Testis (tissue), 3 donors: Measurements from ENCODE around the gene CAMTA1. TPM values are rescaled to one million over a fixed set of nuclear protein-coding genes. Genes with fewer than 3 reads are reported as not detected.

Source experiments
- DNase-seq: peaks from one replicate; pipeline ENCODE4 v3.0.0-alpha.2; 2019
- H3K27ac ChIP-seq, 2 donors: fragments of 200-600 bp; sonication (generic); one replicate each; pipeline ENCODE4 v1.5.1; 2019
- H3K27me3 ChIP-seq: fragments of 200-600 bp; sonication (generic); one replicate; pipeline ENCODE4 v1.5.1; 2019
- H3K36me3 ChIP-seq: fragments of 200-600 bp; sonication (generic); one replicate; pipeline ENCODE4 v1.5.1; 2017; ENCODE audit warnings: low read depth; ENCODE audit errors: missing control alignments
- H3K4me1 ChIP-seq: fragments of 200-600 bp; sonication (generic); one replicate; pipeline ENCODE4 v1.5.1; 2019
- H3K4me3 ChIP-seq, 2 donors: fragments of 200-600 bp; sonication (generic); one replicate each; pipeline ENCODE4 v1.5.1; 2017 to 2019
- H3K9me3 ChIP-seq: fragments of 200-600 bp; sonication (generic); one replicate; pipeline ENCODE4 v1.5.1; 2017
- POLR2A ChIP-seq: fragments of 450-650 bp; IDR thresholded peaks from one replicate; pipeline ENCODE4 v1.6.1; 2017; ENCODE audit warnings: antibody characterized with exemption, mild to moderate bottlenecking, moderate library complexity
- WGBS, 2 donors: methylation state at CpG; one replicate each; pipeline ENCODE4 v1.1.5; 2018; 5-methylcytosine and 5-hydroxymethylcytosine counted together
- intact Hi-C: fragments of 100-400 bp; cut with DNase I; formaldehyde crosslinking; loops from one replicate; pipeline ENCODE4 v1.15.1; 2023; ENCODE audit warnings: low total_unique reads
- polyA plus RNA-seq: library from polyadenylated mRNA; stranded (reverse); fragments of 350-450 nt; fragmentation: Illumina TruSeq; extraction: RNeasy Lipid Tissue Mini Kit (QIAGEN cat#74804); gene quantifications from one replicate; pipeline ENCODE4 v1.2.3, GENCODE V29; 2014; ENCODE audit warnings: low read depth, low replicate concordance; ENCODE audit not compliant: insufficient read depth
- total RNA-seq, 2 donors: library from RNA; depleted of rRNA; stranded (reverse); fragments of >200 nt; gene quantifications; one replicate each; pipeline ENCODE4 v1.2.3, GENCODE V29; 2016
- TF ChIP-seq, protein P1 (sequence below), 3 experiments: fragments of 450-650 bp in 2 of 3; fragments of 200-600 bp in 1 of 3; sonication (generic) in 1 of 3; IDR thresholded peaks; one replicate each; pipeline ENCODE4 v1.5.1; 2016 to 2019; ENCODE audit warnings: antibody characterized with exemption in 3 of 3, mild to moderate bottlenecking in 2 of 3, moderate library complexity in 1 of 3

Gene CAMTA1
- total and polyA plus RNA-seq, 3 donors from 2014 or later = 116 to 158 (median 119) TPM

DNA sequence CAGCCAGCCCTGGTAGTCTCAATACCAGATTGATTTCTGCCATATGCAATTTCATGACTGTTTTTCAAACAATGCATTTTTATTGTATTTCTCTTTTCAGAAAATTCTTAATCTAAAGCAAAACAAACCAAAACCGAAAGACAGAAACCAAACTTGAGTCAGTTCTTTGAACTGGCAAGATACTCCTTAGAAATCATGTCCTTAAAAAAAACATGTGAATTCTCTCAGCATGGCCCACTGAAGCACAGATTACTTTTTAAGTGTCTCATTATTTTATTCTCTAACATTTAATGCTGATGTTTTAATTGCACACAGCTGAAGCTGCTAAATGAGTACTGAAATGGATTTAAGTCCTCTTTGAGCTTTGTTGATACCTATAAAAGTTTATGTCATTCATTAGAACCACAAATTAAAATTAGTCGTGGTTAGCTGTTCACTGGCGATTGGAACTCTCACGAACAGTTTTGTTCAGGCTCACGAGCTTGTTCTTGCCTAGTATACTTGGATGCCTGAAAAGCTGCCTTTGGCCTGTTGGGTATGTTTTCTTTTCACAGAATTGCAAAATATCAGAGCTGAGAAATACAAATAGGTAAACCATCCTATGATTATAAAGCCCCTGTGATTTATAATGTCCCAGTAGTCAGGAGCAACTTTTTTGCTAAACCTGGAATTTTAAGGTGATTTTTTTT lies 87.5 kb downstream of the CAMTA1 start:
- intact Hi-C loops = no loop called here
- Histone ChIP-seq H3K9me3 (no peaks in the 10 kb centered on the region), H3K27me3 (no peaks in the 10 kb centered on the region), H3K4me1 (no peaks in the 10 kb centered on the region), H3K4me3 (no peak overlapping the region), H3K27ac (no peak overlapping the region), H3K36me3 (no peaks in the 10 kb centered on the region)
- TF ChIP-seq POLR2A = no peak
- TF ChIP-seq, protein P1, sequence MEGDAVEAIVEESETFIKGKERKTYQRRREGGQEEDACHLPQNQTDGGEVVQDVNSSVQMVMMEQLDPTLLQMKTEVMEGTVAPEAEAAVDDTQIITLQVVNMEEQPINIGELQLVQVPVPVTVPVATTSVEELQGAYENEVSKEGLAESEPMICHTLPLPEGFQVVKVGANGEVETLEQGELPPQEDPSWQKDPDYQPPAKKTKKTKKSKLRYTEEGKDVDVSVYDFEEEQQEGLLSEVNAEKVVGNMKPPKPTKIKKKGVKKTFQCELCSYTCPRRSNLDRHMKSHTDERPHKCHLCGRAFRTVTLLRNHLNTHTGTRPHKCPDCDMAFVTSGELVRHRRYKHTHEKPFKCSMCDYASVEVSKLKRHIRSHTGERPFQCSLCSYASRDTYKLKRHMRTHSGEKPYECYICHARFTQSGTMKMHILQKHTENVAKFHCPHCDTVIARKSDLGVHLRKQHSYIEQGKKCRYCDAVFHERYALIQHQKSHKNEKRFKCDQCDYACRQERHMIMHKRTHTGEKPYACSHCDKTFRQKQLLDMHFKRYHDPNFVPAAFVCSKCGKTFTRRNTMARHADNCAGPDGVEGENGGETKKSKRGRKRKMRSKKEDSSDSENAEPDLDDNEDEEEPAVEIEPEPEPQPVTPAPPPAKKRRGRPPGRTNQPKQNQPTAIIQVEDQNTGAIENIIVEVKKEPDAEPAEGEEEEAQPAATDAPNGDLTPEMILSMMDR (IDR thresholded peaks at IDR 0.05) = no peak
- no peak for DNase-seq
- 94 to 95% methylated on average over 5 of the region's 5 CpGs for WGBS, 2 donors

DNA sequence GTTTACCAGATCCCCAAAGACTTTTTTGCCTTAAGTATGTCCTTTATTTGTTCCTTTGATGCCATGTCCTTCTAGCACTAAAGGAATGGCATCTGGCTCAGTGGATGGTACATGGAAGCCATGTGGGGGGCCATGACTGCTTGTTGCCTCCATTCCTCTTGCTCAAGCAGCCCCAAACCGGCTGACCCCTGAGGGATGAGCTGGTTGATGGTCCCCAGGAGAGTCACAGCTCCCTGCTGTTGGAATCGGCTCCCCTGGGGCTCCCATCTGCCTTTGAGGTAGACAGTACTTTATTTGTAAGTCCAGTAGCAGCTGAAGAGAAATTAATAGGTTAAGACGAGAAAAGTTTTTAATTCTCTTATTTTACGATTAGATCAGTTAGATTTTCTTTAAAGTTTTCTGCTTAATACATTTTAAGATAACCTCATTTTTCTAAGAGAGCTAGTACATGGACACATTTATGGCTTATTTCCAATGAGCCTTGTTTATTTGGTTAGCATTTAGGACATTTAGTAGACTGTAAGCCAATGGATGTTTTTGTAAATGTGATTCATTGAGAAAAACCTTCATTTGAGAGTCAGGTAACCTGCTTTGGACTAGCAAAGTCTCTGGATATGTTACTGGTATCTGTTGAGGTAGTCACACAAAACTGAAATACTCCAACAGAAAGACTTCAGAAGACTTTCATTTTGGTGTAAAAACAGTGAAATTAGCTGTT lies 88.2 kb downstream of the CAMTA1 start:
- Histone ChIP-seq H3K36me3 (no peaks in the 10 kb centered on the region), H3K4me1 (no peaks in the 10 kb centered on the region), H3K27me3 (no peaks in the 10 kb centered on the region), H3K4me3 (no peak overlapping the region), H3K27ac (no peak overlapping the region), H3K9me3 (no peaks in the 10 kb centered on the region)
- intact Hi-C loops = no loop called here
- TF ChIP-seq POLR2A = no peak
- TF ChIP-seq, protein P1 (IDR thresholded peaks at IDR 0.05) = no peak
- DNase-seq = no peak
- WGBS, 2 donors = 80 to 93% methylated on average over 4 of the region's 4 CpGs

DNA sequence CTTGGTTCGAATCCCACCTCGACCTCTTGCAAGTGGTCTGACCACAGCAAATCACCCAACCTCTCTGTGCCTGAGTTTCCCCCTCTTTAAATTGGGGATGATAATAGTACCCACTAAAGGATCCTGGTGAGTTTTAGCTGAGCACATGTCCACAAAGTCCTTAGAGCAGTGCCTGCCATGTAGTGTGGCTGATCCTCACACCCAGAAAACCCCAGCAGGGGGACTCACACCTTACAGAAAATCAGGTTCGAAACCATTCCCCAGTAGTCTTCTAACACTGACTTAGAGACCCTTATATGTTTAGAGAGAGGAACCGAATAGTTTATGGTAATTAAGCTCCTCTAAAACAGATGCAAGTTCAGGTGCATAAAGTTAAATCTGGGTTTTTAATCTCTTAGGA lies 89.0 kb downstream of the CAMTA1 start:
- no peak for DNase-seq
- intact Hi-C loops = no loop called here
- Histone ChIP-seq H3K4me3 (no peak overlapping the region), H3K36me3 (no peaks in the 10 kb centered on the region), H3K4me1 (no peaks in the 10 kb centered on the region), H3K27me3 (no peaks in the 10 kb centered on the region), H3K27ac (no peak overlapping the region), H3K9me3 (no peaks in the 10 kb centered on the region)
- no peak for TF ChIP-seq POLR2A
- TF ChIP-seq, protein P1 (IDR thresholded peaks at IDR 0.05) = no peak
- WGBS, 2 donors = 91 to 93% methylated on average over 4 of the region's 4 CpGs

- intact Hi-C loops = no loop called here
- 76 to 90% methylated on average over 12 of the region's 12 CpGs for WGBS, 2 donors
Observed at GRCh38 chr1:6880951-6881690, 95.9 kb downstream of the CAMTA1 start.

More at GRCh38 chr1:6880951-6881690, 95.9 kb downstream of the CAMTA1 start:
- no peaks in the 10 kb centered on the region for H3K27me3 ChIP-seq
- no peaks in the 10 kb centered on the region for H3K9me3 ChIP-seq
- TF ChIP-seq, protein P1 (IDR thresholded peaks at IDR 0.05) = no peak
- no peak for TF ChIP-seq POLR2A
- DNase-seq = no peak
- H3K36me3 ChIP-seq = no peaks in the 10 kb centered on the region
- H3K4me3 ChIP-seq = no peak overlapping the region
- no peak overlapping the region for H3K27ac ChIP-seq
- no peaks in the 10 kb centered on the region for H3K4me1 ChIP-seq
